ENCODE results near the gene STARD13.

GRCh38 chr13:33227927-33228647 lies 57.5 kb downstream of the STARD13 start:
- TF ChIP-seq POLR2A (IDR thresholded peaks at IDR 0.05) (no peak), CTCF (IDR thresholded peaks at IDR 0.05) (no peak), POLR2AphosphoS5 (IDR thresholded peaks at IDR 0.05) (no peak)

Data from stomach (tissue), 4 donors.